Esophagus (tissue), 2 donors: ENCODE results near the gene SCARF1. TPM values are rescaled to one million over a fixed set of nuclear protein-coding genes. Genes with fewer than 3 reads are reported as not detected.

Experiments
- H3K27ac ChIP-seq, 2 donors: one replicate each; pipeline ENCODE4 v1.5.1; 2013; ENCODE audit warnings: low read depth in 2 of 2, mild to moderate bottlenecking in 2 of 2, inconsistent platforms in 1 of 2, low read length in 1 of 2, moderate library complexity in 1 of 2
- H3K27me3 ChIP-seq, 2 donors: one replicate each; pipeline ENCODE4 v1.6.1; 2013; ENCODE audit warnings: low read length in 2 of 2, control low read depth in 1 of 2, mild to moderate bottlenecking in 1 of 2; ENCODE audit not compliant: insufficient read depth in 2 of 2, control insufficient read depth in 1 of 2
- H3K36me3 ChIP-seq, 2 donors: one replicate each; pipeline ENCODE4 v1.6.1; 2013; ENCODE audit warnings: low read length in 1 of 2; ENCODE audit not compliant: control insufficient read depth in 2 of 2, insufficient read depth in 2 of 2
- H3K4me1 ChIP-seq, 2 donors: one replicate each; pipeline ENCODE4 v1.6.1; 2013; ENCODE audit warnings: low read length in 1 of 2; ENCODE audit not compliant: control insufficient read depth in 2 of 2, insufficient read depth in 2 of 2
- H3K4me3 ChIP-seq, 2 donors: one replicate each; pipeline ENCODE4 v1.5.1; 2013; ENCODE audit warnings: low read length in 2 of 2, mild to moderate bottlenecking in 2 of 2, low read depth in 1 of 2, moderate library complexity in 1 of 2
- H3K9me3 ChIP-seq, 2 donors: one replicate each; pipeline ENCODE4 v1.6.1; 2013; ENCODE audit warnings: mild to moderate bottlenecking in 2 of 2, low read depth in 1 of 2, low read length in 1 of 2, moderate library complexity in 1 of 2; ENCODE audit not compliant: control insufficient read depth in 2 of 2, insufficient read depth in 1 of 2
- WGBS, 2 donors: extraction: QIAGEN DNeasy Blood & Tissue Kit; methylation state at CpG; one replicate each; pipeline ENCODE4 v1.1.7; 2013; 5-methylcytosine and 5-hydroxymethylcytosine counted together
- polyA plus RNA-seq, 2 donors: library from polyadenylated mRNA; stranded (reverse); fragments of 200-250 nt; gene quantifications; one replicate each; pipeline ENCODE4 v1.2.3, GENCODE V29; 2013
- donor health status: healthy with polysubstance abuse.
- donor health status: Bipolar disorder and iron deficiency.

SCARF1 gene
- polyA plus RNA-seq, 2 donors, result 2.8 TPM

- Histone ChIP-seq H3K27me3 (no peaks in the 10 kb centered on the region), H3K9me3 (no peaks in the 10 kb centered on the region), H3K36me3 (no peaks in the 10 kb centered on the region), H3K4me1 (peaks cover 0 to 6% of the 10 kb centered on the region in 2 donors), H3K4me3 (no peak overlapping the region), H3K27ac (no peak overlapping the region)
- WGBS, 2 donors, result 90 to 91% methylated on average over 14 of the region's 14 CpGs
Observed at GRCh38 chr17:1623057-1623630, 22.4 kb downstream of the SCARF1 start.

- Histone ChIP-seq H3K9me3 (no peaks in the 10 kb centered on the region), H3K36me3 (no peaks in the 10 kb centered on the region)
Observed at GRCh38 chr17:1621273-1621954, 24.1 kb downstream of the SCARF1 start.

GRCh38 chr17:1620486-1620885, 25.0 kb downstream of the SCARF1 start:
- Histone ChIP-seq H3K4me1 (peaks cover 0 to 4% of the 10 kb centered on the region in 2 donors), H3K27ac (no peak overlapping the region), H3K36me3 (no peaks in the 10 kb centered on the region), H3K27me3 (no peaks in the 10 kb centered on the region), H3K4me3 (no peak overlapping the region), H3K9me3 (no peaks in the 10 kb centered on the region)
- WGBS, 2 donors, result 83 to 85% methylated on average over 13 of the region's 13 CpGs

More at GRCh38 chr17:1621273-1621954, 24.1 kb downstream of the SCARF1 start:
- H3K27me3 ChIP-seq, result no peaks in the 10 kb centered on the region
- H3K4me1 ChIP-seq, result peaks cover 0 to 4% of the 10 kb centered on the region in 2 donors
- H3K27ac ChIP-seq, result no peak overlapping the region
- no peak overlapping the region for H3K4me3 ChIP-seq
- 77 to 79% methylated on average over 22 of the region's 22 CpGs for WGBS, 2 donors

- no peaks in the 10 kb centered on the region for H3K9me3 ChIP-seq
- peaks cover 0 to 4% of the 10 kb centered on the region in 2 donors for H3K4me1 ChIP-seq
- no peaks in the 10 kb centered on the region for H3K36me3 ChIP-seq
- H3K27ac ChIP-seq, result peak overlapping the region; percentile 53 to 71
- 52 to 60% methylated on average over 20 of the region's 20 CpGs for WGBS, 2 donors
- no peaks in the 10 kb centered on the region for H3K27me3 ChIP-seq
- no peak overlapping the region for H3K4me3 ChIP-seq
Observed at GRCh38 chr17:1617620-1618174, 27.8 kb downstream of the SCARF1 start.

GRCh38 chr17:1616101-1616500, 29.4 kb downstream of the SCARF1 start:
- H3K36me3 ChIP-seq, result no peaks in the 10 kb centered on the region
- H3K4me3 ChIP-seq, result no peak overlapping the region
- no peaks in the 10 kb centered on the region for H3K9me3 ChIP-seq
- H3K4me1 ChIP-seq, result peaks cover 0 to 4% of the 10 kb centered on the region in 2 donors
- H3K27ac ChIP-seq, result no peak overlapping the region
- 84 to 85% methylated on average over 13 of the region's 13 CpGs for WGBS, 2 donors
- no peaks in the 10 kb centered on the region for H3K27me3 ChIP-seq

GRCh38 chr17:1612400-1612799, 33.1 kb downstream of the SCARF1 start:
- no peaks in the 10 kb centered on the region for H3K36me3 ChIP-seq

GRCh38 chr17:1611715-1612114, 33.8 kb downstream of the SCARF1 start:
- no peaks in the 10 kb centered on the region for H3K27me3 ChIP-seq
- peaks cover 0 to under 1% of the 10 kb centered on the region in 2 donors for H3K4me1 ChIP-seq
- H3K27ac ChIP-seq, result no peak overlapping the region
- H3K36me3 ChIP-seq, result no peaks in the 10 kb centered on the region
- WGBS, 2 donors, result 85 to 92% methylated on average over 10 of the region's 10 CpGs
- no peak overlapping the region for H3K4me3 ChIP-seq
- H3K9me3 ChIP-seq, result no peaks in the 10 kb centered on the region

More at GRCh38 chr17:1612400-1612799, 33.1 kb downstream of the SCARF1 start:
- no peaks in the 10 kb centered on the region for H3K9me3 ChIP-seq
- no peaks in the 10 kb centered on the region for H3K4me1 ChIP-seq
- 76 to 80% methylated on average over 16 of the region's 16 CpGs for WGBS, 2 donors
- no peaks in the 10 kb centered on the region for H3K27me3 ChIP-seq
- H3K27ac ChIP-seq, result no peak overlapping the region
- H3K4me3 ChIP-seq, result no peak overlapping the region

- Histone ChIP-seq H3K27ac (no peak overlapping the region), H3K4me1 (peaks cover 0 to 3% of the 10 kb centered on the region in 2 donors), H3K4me3 (no peak overlapping the region), H3K9me3 (no peaks in the 10 kb centered on the region), H3K27me3 (no peaks in the 10 kb centered on the region), H3K36me3 (no peaks in the 10 kb centered on the region)
- 68 to 74% methylated on average over 7 of the region's 7 CpGs for WGBS, 2 donors
Observed at GRCh38 chr17:1608676-1609075, 36.9 kb downstream of the SCARF1 start.

- no peaks in the 10 kb centered on the region for H3K36me3 ChIP-seq
- no peak overlapping the region for H3K27ac ChIP-seq
- 79 to 82% methylated on average over 5 of the region's 5 CpGs for WGBS, 2 donors
- no peak overlapping the region for H3K4me3 ChIP-seq
- H3K9me3 ChIP-seq, result no peaks in the 10 kb centered on the region
- H3K4me1 ChIP-seq, result peaks cover 0 to 3% of the 10 kb centered on the region in 2 donors
- no peaks in the 10 kb centered on the region for H3K27me3 ChIP-seq
Observed at GRCh38 chr17:1607971-1608320, 37.6 kb downstream of the SCARF1 start.
